Measurements from ENCODE around the gene CFAP221. TPM values are rescaled to one million over a fixed set of nuclear protein-coding genes. Genes with fewer than 3 reads are reported as not detected.

CFAP221 gene
- total and polyA plus RNA-seq, 10 of the 15 experiments (the other 5 are each of a cell fraction or from before 2014, with no cell fraction given): not detected

- Histone ChIP-seq H3K4me1 (ENCODE audit: control insufficient read depth, insufficient read depth, low read length) (no peaks in the 10 kb centered on the region), H3K27me3 (replicated peaks in 1 of 2; ENCODE audit: control insufficient read depth in 2 of 2, insufficient read depth in 2 of 2, low read length in 1 of 2) (no peaks in the 10 kb centered on the region; a peak in 1 of 4 replicates), H3K36me3 (ENCODE audit: control insufficient read depth in 2 of 2, insufficient read depth in 2 of 2, low read length in 1 of 2) (no peaks in the 10 kb centered on the region), H3K79me2 (ENCODE audit: control insufficient read depth, insufficient read depth, low read length) (no peaks in the 10 kb centered on the region), H3K27ac (ENCODE audit: control insufficient read depth, insufficient read depth) (no peak overlapping the region), H3K9me3 (replicated peaks; ENCODE audit: control insufficient read depth, insufficient read depth, low read length) (peaks cover 1% of the 10 kb centered on the region; the same call in 1 of the 3 replicates), H3K9ac (ENCODE audit: control insufficient read depth, insufficient read depth, low read length) (no peak overlapping the region), H2AFZ (ENCODE audit: control insufficient read depth, low read depth, low read length) (no peak overlapping the region), H4K20me1 (ENCODE audit: control insufficient read depth, insufficient read depth) (no peaks in the 10 kb centered on the region), H3K4me2 (ENCODE audit: control insufficient read depth, insufficient read depth) (no peak overlapping the region), H3K4me3 (no peak overlapping the region)
- ATAC-seq (no peak), DNase-seq (ENCODE audit: low read depth, low spot score) (no peak), FAIRE-seq (no peak)
- RAD21 ChIA-PET (ENCODE audit: unreplicated experiment): no interaction called here
- SMC1A ChIA-PET (ENCODE audit: uncharacterized antibody, unreplicated experiment): no interaction called here
- POLR2A ChIA-PET: no interaction called here
- CTCF ChIA-PET: interaction anchor here (1.4 kb wide), 1 partner anchor 11 kb away, joined by 3 read pairs; no protein-coding TSS in a partner anchor
- BruUV-seq (replicated peaks): no TSS peak
- in situ Hi-C loops (cut with MboI): no loop called here
- intact Hi-C loops (cut with micrococcal nuclease; ENCODE audit: unreplicated experiment): no loop called here
- TF ChIP-seq MLLT1 (IDR thresholded peaks at IDR 0.05) (no peak), RAD21 (IDR thresholded peaks at IDR 0.05; ENCODE audit: insufficient read depth, low read depth, low read length) (no peak), SMC3 (IDR thresholded peaks at IDR 0.05; ENCODE audit: borderline replicate concordance, low read length) (no peak), NRF1 (conservative IDR thresholded peaks at IDR 0.05; ENCODE audit: low read depth, low read length) (no peak), STAT1 (conservative IDR thresholded peaks at IDR 0.05) (no peak), PAX8 (IDR thresholded peaks at IDR 0.05) (no peak), PAX5 (IDR thresholded peaks at IDR 0.05; ENCODE audit: borderline replicate concordance, low read depth, low read length) (no peak), JUND (IDR thresholded peaks at IDR 0.05; ENCODE audit: low read depth, low read length) (no peak), MEF2A (IDR thresholded peaks at IDR 0.05; ENCODE audit: insufficient read depth, low read depth, low read length) (no peak), HDAC6 (IDR thresholded peaks at IDR 0.05; ENCODE audit: unreplicated experiment) (no peak), SP1 (IDR thresholded peaks at IDR 0.05; ENCODE audit: low read depth, low read length) (no peak), CHD2 (IDR thresholded peaks at IDR 0.05; ENCODE audit: borderline replicate concordance, low read depth, low read length) (no peak), STAT3 (IDR thresholded peaks at IDR 0.05; ENCODE audit: low read depth, low read length) (no peak), CHD1 (IDR thresholded peaks at IDR 0.05; ENCODE audit: low read depth, low read length) (no peak), REST (IDR thresholded peaks at IDR 0.05; ENCODE audit: low read depth, low read length) (no peak), ZNF274 (IDR thresholded peaks at IDR 0.05; ENCODE audit: insufficient read depth, insufficient read length) (no peak), MTA2 (IDR thresholded peaks at IDR 0.05; ENCODE audit: low read depth) (no peak), E2F8 (IDR thresholded peaks at IDR 0.05; ENCODE audit: low read depth, partially characterized antibody) (no peak), HCFC1 (IDR thresholded peaks at IDR 0.05; ENCODE audit: low read length) (no peak)
These were observed 6.5 kb upstream of the CFAP221 start for GRCh38 chr2:119537792-119538191.
